Esophagus squamous epithelium (tissue), 4 donors: ENCODE measurements around the gene LYZL1.

Experiments
- CTCF ChIP-seq, 6 experiments: fragments of 450-650 bp in 4 of 6; fragments of 200-600 bp in 2 of 6; sonication (generic) in 2 of 6; IDR thresholded peaks; one replicate each; pipeline ENCODE4 v1.5.1; 2016 to 2019; ENCODE audit warnings: antibody characterized with exemption in 6 of 6, mild to moderate bottlenecking in 4 of 6, moderate library complexity in 4 of 6
- POLR2A ChIP-seq, 4 donors: fragments of 450-650 bp; IDR thresholded peaks; one replicate each; pipeline ENCODE4 v1.6.1; 2017; ENCODE audit warnings: antibody characterized with exemption in 4 of 4, mild to moderate bottlenecking in 4 of 4, moderate library complexity in 3 of 4

- TF ChIP-seq CTCF (IDR thresholded peaks at IDR 0.05) (no peak), POLR2A (IDR thresholded peaks at IDR 0.05) (no peak)
These were observed 35.5 kb downstream of the LYZL1 start for GRCh38 chr10:29324220-29324841.
